Measurements from ENCODE around the gene MBTPS1.

The MBTPS1 gene

GRCh38 chr16:84067640-84068039 lies 49.1 kb downstream of the MBTPS1 start:
- DNase-seq (ENCODE audit: low spot score): no peak
- Mint-ChIP-seq H3K27ac (no peak overlapping the region), H3K4me1 (ENCODE audit: low read depth) (peaks cover 2% of the 10 kb centered on the region), H3K9me3 (no peaks in the 10 kb centered on the region), H3K36me3 (ENCODE audit: low read depth) (peaks cover 50% of the 10 kb centered on the region), H3K27me3 (ENCODE audit: low read depth) (no peaks in the 10 kb centered on the region), H3K4me3 (no peak overlapping the region)

GRCh38 chr16:84065536-84066132 lies 51.1 kb downstream of the MBTPS1 start:
- peak; percentile 23 for DNase-seq (ENCODE audit: low spot score)
- H3K4me3 Mint-ChIP-seq: no peak overlapping the region
- no peaks in the 10 kb centered on the region for H3K27me3 Mint-ChIP-seq (ENCODE audit: low read depth)
- H3K9me3 Mint-ChIP-seq: no peaks in the 10 kb centered on the region
- no peak overlapping the region for H3K27ac Mint-ChIP-seq
- H3K4me1 Mint-ChIP-seq (ENCODE audit: low read depth): peaks cover 2% of the 10 kb centered on the region
- H3K36me3 Mint-ChIP-seq (ENCODE audit: low read depth): peaks cover 43% of the 10 kb centered on the region

DNA sequence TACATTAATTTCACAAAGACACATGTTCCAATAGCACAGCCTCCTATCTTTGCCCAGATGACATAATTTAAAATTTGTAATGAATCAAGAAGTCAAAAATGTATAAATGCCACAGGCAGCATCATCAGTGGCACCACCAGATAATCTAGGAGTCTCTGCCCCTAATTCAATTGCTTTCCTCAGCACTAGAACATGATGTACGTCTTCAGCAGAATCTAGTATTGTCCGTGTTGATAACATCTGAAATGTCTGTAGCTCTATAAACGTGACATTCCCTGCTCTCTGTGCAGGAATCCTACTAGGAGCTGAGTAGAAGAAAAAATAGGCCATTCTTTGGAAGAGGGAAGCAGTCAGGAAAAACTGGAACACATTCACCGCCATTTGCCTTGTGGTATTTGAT lies 52.8 kb downstream of the MBTPS1 start:
- DNase-seq (ENCODE audit: low spot score): no peak
- Mint-ChIP-seq H3K27ac (no peak overlapping the region), H3K27me3 (ENCODE audit: low read depth) (no peaks in the 10 kb centered on the region), H3K4me1 (ENCODE audit: low read depth) (peaks cover 2% of the 10 kb centered on the region), H3K36me3 (ENCODE audit: low read depth) (peaks cover 42% of the 10 kb centered on the region), H3K9me3 (no peaks in the 10 kb centered on the region), H3K4me3 (no peak overlapping the region)

DNA sequence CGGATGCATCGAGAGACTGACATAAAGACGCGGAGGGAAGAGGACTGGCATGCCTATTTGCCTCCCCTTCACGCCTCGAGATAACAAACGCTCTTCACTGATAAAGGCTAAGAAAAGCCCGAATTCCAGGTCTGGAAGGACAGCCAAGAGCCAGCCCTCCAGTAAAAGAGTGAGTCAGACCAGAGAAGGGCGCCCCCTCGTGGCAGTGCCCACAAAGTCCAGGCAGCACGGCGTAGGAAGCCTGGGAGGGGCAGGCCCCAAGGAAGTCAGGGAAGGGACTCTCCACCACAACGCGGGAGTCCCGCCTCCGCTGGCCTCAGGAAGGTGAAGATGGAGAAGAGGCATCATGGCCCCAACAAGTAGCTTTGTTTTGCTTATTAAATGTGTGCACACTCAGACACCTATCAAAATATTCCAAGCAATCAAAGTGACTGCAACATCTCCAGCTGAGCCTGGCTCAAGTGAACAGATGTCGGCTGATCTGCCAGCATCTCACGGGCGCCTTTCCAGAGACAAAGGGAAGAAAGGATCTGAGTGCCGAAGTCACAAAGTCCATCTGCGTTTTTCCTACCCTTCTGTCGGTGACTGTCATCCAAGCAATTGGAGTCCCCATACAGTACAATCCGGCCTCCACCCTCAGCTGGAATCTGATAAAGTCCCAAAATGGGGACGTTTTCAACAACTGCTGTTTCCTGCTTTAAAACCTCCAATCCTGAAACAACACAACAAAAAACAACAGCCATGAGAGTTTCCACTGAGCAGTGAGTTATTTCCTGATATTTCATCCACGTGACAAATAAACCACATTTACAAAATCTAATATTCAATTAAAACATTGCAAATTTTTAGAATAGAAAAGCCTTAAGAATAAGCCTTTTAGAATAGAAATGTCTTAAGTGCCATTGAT lies 53.8 kb downstream of the MBTPS1 start:
- Mint-ChIP-seq H3K27me3 (ENCODE audit: low read depth) (no peaks in the 10 kb centered on the region), H3K9me3 (no peaks in the 10 kb centered on the region), H3K4me1 (ENCODE audit: low read depth) (peaks cover 2% of the 10 kb centered on the region), H3K4me3 (no peak overlapping the region), H3K27ac (no peak overlapping the region), H3K36me3 (ENCODE audit: low read depth) (peaks cover 39% of the 10 kb centered on the region)
- DNase-seq (ENCODE audit: low spot score): peak; percentile 57

GRCh38 chr16:84061236-84061819 lies 55.4 kb downstream of the MBTPS1 start:
- DNase-seq (ENCODE audit: low spot score): no peak
- H3K4me1 Mint-ChIP-seq (ENCODE audit: low read depth): peaks cover 2% of the 10 kb centered on the region
- no peak overlapping the region for H3K4me3 Mint-ChIP-seq
- peaks cover 34% of the 10 kb centered on the region for H3K36me3 Mint-ChIP-seq (ENCODE audit: low read depth)
- H3K27me3 Mint-ChIP-seq (ENCODE audit: low read depth): no peaks in the 10 kb centered on the region
- no peak overlapping the region for H3K27ac Mint-ChIP-seq
- H3K9me3 Mint-ChIP-seq: no peaks in the 10 kb centered on the region

DNA sequence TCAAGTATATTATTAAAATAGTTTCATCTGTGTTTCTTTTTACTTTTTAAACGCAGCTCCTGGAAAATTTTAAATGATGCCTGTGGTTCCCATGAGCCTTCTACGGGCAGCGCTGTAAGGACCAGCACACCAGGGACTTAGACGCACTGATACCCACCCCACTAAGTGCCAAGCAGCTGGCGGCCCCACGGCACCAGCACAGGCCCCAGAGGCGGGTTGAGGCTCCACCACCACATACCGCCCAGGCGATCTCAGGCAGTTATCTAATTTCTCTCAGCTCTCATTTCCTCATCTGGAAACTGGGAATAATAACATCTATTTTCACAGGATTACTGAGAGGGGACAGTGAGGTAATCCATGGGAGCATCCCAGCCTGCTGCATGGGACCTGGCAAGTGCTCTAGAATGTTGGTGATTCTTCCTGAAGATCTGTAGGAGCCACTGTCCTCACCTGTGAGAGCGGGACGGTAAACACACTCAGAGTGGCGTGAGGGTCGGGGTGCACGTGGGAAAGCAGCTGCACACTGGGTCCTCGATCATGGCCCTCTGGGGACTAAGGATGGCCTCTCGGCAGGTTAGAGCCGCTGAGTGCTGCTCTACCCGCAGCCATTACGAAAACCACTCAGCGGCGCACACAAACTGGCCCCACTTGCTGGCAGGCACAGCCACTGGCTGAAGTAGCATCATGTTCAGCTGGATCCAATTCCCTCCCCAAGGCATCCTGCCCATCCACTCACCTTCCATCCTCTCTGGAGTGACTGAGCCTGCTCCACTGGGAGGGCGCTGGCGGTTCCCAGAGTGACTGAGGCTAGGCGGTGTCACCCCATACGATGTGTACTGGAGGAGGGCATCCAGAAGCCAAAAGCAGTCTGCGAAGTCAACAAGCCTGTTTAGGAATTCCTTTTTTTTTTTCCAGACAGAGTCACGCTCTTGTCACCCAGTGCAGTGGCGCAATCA lies 56.5 kb downstream of the MBTPS1 start:
- H3K9me3 Mint-ChIP-seq: no peaks in the 10 kb centered on the region
- H3K4me3 Mint-ChIP-seq: no peak overlapping the region
- peaks cover 2% of the 10 kb centered on the region for H3K4me1 Mint-ChIP-seq (ENCODE audit: low read depth)
- H3K27me3 Mint-ChIP-seq (ENCODE audit: low read depth): no peaks in the 10 kb centered on the region
- no peak for DNase-seq (ENCODE audit: low spot score)
- no peak overlapping the region for H3K27ac Mint-ChIP-seq
- H3K36me3 Mint-ChIP-seq (ENCODE audit: low read depth): peaks cover 37% of the 10 kb centered on the region

DNA sequence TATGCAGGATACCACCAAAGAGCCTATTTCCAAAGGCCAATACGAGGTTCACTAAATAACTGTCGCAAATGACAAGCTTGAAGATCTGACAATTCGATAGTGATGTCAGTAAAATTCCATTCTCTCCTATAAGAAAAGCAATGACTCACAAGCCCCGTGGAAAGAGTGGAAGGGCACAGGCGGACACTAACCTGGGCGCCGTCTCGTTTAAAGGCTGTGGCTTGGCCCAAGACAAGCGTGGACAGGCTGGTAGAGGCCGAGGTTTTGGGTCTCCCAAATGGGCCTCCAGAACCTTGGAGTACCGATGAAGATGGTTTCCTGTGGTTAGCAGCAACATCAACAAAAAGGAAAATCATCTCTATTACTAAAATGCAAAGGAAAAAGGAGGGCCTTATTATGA lies 57.6 kb downstream of the MBTPS1 start:
- Mint-ChIP-seq H3K27ac (no peak overlapping the region), H3K9me3 (no peaks in the 10 kb centered on the region), H3K27me3 (ENCODE audit: low read depth) (no peaks in the 10 kb centered on the region), H3K4me3 (no peak overlapping the region), H3K36me3 (ENCODE audit: low read depth) (peaks cover 37% of the 10 kb centered on the region), H3K4me1 (ENCODE audit: low read depth) (peaks cover 2% of the 10 kb centered on the region)
- DNase-seq (ENCODE audit: low spot score): no peak

DNA sequence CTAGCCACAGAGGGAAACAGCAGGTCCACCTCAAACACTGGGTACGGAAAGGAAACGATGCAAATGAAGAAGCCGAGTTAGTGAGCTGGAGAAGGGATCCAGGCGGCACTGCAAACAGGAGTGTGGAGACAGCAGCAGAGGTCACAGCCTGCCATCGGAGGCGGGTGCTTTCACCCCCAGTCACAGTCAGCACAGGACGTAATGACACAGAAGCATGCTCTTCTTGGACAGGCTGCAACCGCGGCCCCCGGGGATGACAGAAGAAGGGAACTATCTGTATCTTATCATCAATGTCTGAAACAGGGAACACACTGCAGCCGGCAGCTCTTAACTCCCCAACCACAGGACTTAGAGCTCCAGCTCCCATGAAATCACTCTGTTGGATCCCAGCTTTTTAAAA lies 58.1 kb downstream of the MBTPS1 start:
- H3K27me3 Mint-ChIP-seq (ENCODE audit: low read depth): no peaks in the 10 kb centered on the region
- no peak overlapping the region for H3K4me3 Mint-ChIP-seq
- H3K4me1 Mint-ChIP-seq (ENCODE audit: low read depth): peaks cover 2% of the 10 kb centered on the region
- no peaks in the 10 kb centered on the region for H3K9me3 Mint-ChIP-seq
- H3K27ac Mint-ChIP-seq: no peak overlapping the region
- H3K36me3 Mint-ChIP-seq (ENCODE audit: low read depth): peaks cover 37% of the 10 kb centered on the region
- no peak for DNase-seq (ENCODE audit: low spot score)

DNA sequence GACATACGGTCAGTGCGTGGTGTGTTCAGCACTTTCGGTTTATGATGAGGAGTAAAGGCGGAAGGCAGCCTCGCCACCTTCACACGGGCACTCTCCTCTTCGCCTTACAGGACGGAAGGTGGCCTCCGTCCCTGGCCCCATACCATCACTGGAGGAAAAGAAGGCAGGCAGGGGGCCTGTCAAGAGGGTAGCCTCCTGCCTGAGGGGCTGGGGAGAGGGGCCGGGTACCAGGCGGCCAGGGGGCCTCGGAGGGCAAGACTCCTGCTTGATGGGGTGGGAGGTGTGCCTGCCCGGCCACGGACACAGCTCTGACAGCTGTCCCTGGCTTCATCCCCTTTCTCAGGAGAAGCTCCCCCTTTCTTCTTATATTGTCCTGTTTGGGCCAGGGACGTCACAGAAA lies 58.5 kb downstream of the MBTPS1 start:
- Mint-ChIP-seq H3K4me1 (ENCODE audit: low read depth) (peaks cover 2% of the 10 kb centered on the region), H3K27me3 (ENCODE audit: low read depth) (no peaks in the 10 kb centered on the region), H3K36me3 (ENCODE audit: low read depth) (peaks cover 39% of the 10 kb centered on the region), H3K4me3 (no peak overlapping the region), H3K9me3 (no peaks in the 10 kb centered on the region), H3K27ac (no peak overlapping the region)
- DNase-seq (ENCODE audit: low spot score): no peak

DNA sequence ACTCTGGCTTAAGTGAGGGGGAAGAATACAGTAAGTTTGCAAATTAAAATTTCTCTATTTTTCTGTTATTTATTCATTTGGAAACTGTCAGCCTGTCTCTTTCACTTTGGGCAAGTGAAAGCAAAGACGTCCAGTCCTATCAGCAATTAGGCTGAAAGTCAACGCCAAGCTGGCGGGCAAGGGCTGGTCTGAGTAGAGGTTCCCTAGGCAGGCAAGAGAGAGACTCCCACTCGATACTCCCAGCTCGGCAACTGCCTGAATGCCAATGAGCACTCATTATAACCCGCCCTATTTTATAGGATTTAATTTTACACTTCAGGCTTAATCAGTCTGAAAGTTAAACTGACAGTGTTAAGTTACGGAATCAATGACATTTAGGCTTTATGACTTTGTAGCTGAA lies 59.8 kb downstream of the MBTPS1 start:
- H3K27ac Mint-ChIP-seq: no peak overlapping the region

DNA sequence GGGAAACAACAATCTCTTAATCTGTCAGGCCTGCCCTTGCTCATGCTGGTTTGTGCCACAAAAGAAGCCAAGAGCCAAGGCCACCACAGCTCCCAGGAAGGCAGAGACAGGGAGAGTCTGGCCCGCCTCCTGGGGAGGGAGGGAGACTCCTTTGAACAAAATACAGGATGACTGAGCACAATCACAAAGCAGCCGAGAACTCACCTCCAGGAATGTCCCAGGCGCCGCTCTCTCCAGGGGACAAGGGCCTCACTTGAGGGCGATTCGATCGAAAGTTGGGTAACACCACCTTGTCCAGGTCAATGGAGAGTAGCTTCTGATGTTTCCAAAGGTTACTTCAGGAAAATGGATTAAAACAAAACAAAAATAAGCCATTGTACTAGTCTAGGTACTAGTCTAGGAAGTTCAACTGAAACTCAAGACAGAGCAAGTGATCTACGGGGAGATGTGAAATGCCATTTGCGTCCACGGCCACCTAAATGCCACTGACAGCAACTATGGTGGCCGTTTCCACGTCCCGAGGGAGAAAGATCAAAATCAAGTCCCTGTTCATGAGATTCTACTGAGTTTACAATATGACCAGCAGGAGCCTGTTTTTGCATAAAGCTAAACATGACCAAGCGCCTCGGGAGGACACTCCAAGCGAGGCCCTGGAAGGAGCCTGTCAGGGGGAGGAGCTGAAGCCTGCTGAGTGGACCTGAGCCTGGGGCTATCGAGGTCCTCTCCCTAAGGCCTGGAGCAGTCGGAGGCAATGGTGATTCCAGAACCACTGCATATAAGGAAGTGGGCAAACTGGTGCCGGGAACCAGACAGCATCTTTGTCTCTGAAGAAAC lies 60.7 kb downstream of the MBTPS1 start:
- H3K4me3 Mint-ChIP-seq: no peak overlapping the region
- no peak overlapping the region for H3K27ac Mint-ChIP-seq
- H3K27me3 Mint-ChIP-seq (ENCODE audit: low read depth): no peaks in the 10 kb centered on the region
- no peak for DNase-seq (ENCODE audit: low spot score)
- no peaks in the 10 kb centered on the region for H3K4me1 Mint-ChIP-seq (ENCODE audit: low read depth)
- peaks cover 40% of the 10 kb centered on the region for H3K36me3 Mint-ChIP-seq (ENCODE audit: low read depth)
- no peaks in the 10 kb centered on the region for H3K9me3 Mint-ChIP-seq

More for the DNA sequence above, 59.8 kb downstream of the MBTPS1 start:
- Mint-ChIP-seq H3K4me1 (ENCODE audit: low read depth) (no peaks in the 10 kb centered on the region), H3K36me3 (ENCODE audit: low read depth) (peaks cover 41% of the 10 kb centered on the region), H3K9me3 (no peaks in the 10 kb centered on the region), H3K27me3 (ENCODE audit: low read depth) (no peaks in the 10 kb centered on the region), H3K4me3 (no peak overlapping the region)
- no peak for DNase-seq (ENCODE audit: low spot score)

DNA sequence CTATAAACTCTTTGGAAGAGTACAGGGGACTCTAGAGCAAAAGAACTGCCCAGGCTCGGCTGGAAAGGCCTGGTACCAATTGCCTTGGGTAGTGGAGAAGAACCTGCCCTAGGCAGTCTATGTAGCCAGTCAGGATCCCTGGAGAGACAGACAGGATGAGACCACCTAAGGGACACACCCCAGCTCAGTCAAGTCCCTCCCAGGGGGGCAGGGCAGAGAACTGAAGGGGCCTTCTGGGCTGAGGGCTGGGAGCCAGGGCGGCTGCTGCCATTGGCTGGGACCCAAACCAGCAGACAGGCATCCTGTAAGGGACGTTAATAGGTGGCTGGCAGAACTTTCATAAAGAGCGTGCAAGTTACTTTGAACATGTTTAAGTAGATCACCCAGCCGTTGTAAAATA lies 61.4 kb downstream of the MBTPS1 start:
- no peak for DNase-seq (ENCODE audit: low spot score)
- Mint-ChIP-seq H3K9me3 (no peaks in the 10 kb centered on the region), H3K27ac (no peak overlapping the region), H3K27me3 (ENCODE audit: low read depth) (no peaks in the 10 kb centered on the region), H3K4me3 (no peak overlapping the region), H3K36me3 (ENCODE audit: low read depth) (peaks cover 40% of the 10 kb centered on the region), H3K4me1 (ENCODE audit: low read depth) (no peaks in the 10 kb centered on the region)

DNA sequence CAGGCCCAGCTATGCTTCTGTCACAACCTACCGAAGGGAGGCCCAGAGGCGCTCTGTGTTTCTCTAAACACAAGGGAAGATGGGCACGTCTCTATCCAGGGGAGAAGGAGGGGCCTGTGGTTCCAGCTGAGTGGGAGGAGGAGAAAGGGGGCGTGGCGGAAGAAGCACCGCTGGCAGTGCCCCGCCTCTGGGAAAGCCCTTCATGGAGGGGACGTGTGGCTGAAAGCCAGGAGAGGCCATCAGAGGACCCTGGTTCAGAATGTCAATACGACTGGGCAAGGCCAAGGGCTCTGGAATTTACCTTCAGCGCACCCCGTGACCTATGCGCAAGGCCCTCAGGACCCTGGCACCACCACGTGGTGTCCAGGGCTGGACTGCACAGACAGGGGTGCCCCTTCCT lies 61.8 kb downstream of the MBTPS1 start:
- no peak for DNase-seq (ENCODE audit: low spot score)
- no peaks in the 10 kb centered on the region for H3K9me3 Mint-ChIP-seq
- H3K36me3 Mint-ChIP-seq (ENCODE audit: low read depth): peaks cover 36% of the 10 kb centered on the region
- H3K27me3 Mint-ChIP-seq (ENCODE audit: low read depth): no peaks in the 10 kb centered on the region
- no peak overlapping the region for H3K27ac Mint-ChIP-seq
- H3K4me3 Mint-ChIP-seq: no peak overlapping the region
- no peaks in the 10 kb centered on the region for H3K4me1 Mint-ChIP-seq (ENCODE audit: low read depth)

Measured in T-helper 2 cell treated with Interferon-gamma antibody and Interleukin-4, amounts not matched to agents 5 μg/mL and 100 μg/mL, for 36 hours (primary cell).